GM21786 (cell line): ENCODE results near the gene BCLAF3.
A peak's percentile ranks its signal among the peaks of the same experiment; 100 is the strongest.

Experiments
- ATAC-seq: cut with Tn5 transposase; IDR thresholded peaks from one replicate; pipeline ENCODE4 v1.9.1; 2021; ENCODE audit not compliant: unreplicated experiment

Gene BCLAF3

DNA sequence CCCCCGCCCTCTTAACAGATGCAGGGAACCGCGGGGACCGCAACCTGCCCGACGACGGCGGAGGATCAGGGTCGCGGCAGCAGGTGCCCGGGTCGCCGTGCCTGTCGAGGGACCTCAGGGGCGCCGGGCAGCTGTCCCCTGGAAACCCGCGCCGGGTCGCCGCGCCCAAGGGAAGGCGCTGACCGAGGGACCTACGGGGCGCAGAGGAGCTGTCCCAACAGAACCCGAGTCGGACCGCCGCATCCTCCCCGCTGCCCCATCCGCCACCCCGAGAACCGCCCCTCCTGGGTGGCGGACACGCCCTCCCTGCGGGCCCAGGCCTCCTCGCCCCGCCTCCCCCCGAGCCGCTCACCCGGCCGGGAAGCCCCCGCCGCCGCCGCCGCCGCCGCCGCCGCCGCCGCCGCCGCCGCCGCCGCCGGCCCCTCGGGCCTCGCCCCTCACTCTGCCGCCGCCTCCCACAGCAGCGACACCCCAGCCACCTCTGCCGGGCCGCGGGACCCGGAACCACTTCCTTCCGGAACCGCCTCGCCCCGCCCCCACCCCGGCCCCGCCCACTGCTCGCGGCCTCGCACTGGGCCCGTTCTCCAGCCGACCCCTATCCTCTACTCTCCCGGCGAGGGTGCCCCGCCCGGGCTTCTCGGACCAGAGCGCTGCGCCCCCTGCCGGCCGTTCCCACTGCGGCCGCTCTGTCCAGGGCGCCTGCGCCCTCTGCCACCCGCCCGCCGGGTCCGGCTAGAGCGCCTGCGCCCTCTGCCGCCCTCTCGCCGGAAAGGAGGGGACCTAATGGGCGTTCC is at the start of gene BCLAF3:
TSS of gene BCLAF3 (minus strand) at position 506 of the 794 bp plus-strand sequence. CDS start 20,797 bp downstream, outside the sequence.
- ATAC-seq: peak; percentile 87

DNA sequence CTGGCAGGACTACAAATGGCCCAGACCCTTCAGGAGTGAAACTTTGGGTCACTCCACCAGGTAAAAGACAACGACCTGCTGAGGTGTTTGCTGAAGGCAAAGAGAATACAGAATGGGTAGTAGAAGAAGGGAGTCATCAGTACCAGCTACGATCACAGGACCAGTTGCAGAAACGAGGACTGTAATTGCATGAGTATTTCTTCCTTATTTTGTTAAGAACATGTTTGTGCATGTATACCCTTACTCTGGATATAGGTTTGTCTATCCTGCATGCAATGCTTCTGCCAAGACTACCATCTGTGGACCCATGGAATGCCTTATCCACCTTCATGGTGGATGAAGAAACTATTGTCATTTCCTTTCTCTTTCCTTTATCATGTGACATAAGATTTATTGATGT is 48.1 kb upstream of the BCLAF3 start:
- ATAC-seq: no peak

DNA sequence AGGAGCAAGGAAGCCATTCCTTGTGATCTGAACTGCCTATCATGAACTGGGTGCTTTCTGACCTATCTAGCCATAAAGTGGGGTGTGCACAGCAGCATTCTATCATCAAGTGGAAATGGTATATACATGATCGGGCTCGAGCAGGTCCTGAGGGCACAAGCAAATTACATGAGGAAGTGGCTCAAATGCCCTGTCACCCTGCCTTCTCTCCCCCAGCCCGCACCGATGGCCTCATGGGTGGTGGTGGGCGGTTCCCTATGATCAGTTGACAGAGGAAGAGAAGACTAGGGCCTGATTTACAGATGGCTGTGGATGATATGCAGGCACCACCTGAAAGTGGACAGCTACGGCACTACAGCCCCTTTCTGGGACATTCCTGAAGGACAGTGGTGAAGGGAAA is 46.3 kb upstream of the BCLAF3 start:
- no peak for ATAC-seq

DNA sequence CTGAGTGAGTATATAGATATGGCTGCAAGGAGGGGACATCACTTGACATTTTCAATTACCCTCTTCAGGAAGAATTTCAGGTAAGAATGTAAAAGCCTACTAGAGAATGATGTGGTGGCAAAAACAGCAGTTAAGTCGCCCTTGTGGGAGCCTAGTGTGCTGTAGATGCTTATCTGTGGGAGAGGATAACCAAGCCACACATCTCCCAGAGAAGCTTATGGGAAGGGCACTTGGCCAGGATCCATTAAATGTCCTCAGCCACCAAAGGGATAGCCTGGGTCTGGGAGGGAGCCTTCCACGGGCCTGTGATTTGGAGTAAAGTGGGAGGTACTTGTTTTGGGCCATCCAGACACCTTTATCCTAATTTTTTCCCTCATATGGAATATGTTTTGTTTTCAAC is 41.3 kb upstream of the BCLAF3 start:
- no peak for ATAC-seq

DNA sequence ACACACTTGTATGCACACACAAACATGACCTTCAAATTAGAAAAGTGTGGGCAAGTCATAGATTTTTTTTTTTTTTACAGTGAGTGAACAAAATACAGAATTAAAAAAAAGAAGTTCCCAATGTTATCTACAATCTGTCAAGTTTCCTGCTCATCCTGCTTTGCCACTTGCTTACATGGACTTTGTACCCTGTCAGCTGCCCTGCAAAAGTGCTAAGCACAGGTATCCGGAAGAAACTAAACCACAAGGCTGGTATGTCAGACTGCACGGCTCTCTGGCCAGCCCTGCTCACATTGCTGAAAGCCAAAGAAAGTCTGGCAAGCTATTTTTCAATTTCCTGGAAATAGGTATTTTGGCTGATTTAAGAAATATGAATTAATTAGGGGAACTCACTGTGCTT is 38.9 kb upstream of the BCLAF3 start:
- ATAC-seq: peak; percentile 66

DNA sequence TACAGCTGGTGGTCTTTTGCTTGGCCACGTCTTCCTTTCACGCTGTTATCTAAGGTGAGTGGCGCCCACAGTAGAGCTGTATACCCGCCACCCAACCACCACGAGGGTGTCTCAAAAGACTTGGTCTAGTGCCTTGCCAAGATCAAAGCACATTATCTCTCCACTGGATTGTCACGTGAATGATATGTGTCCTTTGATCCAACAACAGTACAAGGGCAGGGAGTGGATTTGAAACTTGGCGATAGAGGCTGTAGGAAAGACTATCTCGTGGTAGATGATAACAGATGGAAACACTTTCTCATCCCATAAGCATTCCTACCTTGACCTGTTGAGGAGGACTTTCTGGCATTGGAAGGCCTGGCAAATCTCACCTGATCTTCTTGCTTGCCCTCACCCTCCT is 37.7 kb upstream of the BCLAF3 start:
- no peak for ATAC-seq

DNA sequence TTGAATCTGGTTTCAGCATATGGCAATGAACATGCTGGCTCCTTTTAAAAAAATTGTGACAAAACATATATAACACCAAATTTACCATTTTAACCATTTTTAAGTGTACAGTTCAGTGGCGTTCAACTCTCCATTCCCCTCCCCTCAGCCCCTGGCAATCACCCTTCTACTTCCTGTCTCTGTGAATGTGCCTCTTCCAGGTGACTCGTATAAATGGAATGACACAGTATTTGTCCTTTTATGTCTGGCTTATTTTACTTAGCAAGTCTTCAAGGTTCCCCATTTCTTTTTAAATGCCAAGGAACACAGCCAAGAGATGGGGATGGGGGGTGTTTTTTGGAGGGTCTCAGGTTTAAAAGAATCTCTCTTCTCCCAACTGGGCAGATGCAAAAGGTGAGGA is 35.4 kb upstream of the BCLAF3 start:
- ATAC-seq: no peak

DNA sequence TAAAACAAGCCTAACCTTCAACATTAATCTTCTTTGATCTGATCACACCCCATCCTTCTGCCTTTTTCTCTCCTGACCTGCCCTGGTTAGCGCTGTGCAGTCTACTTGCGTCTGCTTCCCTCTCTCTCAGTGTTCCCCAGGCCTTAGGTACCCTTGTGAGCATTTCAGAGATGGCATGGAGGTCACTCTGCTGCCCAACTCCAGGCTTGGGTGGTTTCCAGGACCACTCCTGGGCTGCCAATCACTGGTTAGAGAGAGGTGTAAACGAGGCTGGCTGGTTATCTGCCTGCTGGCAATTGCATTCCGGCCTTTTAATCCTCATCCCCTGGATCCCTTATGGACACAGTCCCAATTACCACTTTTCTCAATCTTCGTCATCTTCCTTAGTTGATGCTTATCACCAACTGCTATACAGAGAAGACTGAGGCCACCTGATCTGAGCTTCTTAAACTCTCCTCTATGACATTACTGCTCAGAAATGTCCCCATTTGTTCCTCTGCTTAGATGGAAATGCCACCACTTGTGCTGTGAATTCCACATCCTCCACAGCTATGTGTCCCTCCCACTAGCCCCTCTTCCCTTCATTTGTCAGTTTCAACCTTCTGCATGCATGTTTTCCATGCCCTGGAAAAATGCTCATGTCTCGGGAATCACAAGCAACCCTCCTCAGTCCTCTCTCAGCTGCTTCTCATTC is 29.0 kb upstream of the BCLAF3 start:
- no peak for ATAC-seq

DNA sequence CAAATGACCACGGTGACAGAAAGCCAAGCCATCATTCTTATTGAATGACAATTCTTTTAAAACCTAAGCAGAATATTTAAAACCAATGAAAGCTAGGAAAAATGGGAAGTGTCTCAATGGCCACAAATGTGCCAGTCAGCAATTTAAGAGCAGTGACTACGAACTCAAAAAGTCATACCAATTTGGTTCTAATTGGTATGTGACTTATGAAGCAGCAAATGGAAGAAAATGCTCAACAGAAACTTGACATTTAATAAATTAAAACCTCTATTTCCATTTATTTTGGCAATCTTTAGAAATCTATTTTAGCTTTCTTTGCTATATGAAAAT is 25.7 kb upstream of the BCLAF3 start:
- ATAC-seq: no peak

DNA sequence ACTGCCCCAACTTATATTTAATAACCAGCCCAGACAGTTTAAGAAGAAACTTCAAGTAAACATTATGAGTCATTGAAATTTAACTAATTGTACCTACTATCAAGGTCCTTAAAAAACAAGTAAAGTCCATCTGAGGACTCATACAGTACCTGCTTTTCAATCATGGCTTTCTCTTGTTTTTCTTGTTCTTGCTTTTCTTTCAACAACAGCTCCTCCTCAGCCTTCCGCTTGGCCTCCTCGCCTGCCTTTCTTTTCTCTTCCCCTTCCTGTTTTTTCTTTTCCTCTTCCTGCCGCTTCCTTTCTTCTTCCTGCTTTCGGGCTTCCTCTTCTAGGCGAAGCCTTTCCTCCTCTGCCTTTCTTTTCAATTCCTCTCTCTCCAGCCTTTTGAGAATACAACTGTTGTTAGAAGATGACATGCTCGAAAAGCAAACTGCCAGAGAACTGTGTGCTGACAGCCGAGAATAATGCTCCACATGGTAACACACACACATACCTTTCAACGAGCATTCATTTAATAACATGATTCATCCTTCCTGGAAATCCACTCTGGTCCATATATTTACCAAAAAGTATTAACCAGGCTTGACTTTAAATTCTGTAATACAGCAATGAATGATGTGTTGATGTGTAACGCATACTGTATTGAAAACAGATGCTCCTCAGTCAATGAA is 25.2 kb upstream of the BCLAF3 start:
- ATAC-seq: no peak

DNA sequence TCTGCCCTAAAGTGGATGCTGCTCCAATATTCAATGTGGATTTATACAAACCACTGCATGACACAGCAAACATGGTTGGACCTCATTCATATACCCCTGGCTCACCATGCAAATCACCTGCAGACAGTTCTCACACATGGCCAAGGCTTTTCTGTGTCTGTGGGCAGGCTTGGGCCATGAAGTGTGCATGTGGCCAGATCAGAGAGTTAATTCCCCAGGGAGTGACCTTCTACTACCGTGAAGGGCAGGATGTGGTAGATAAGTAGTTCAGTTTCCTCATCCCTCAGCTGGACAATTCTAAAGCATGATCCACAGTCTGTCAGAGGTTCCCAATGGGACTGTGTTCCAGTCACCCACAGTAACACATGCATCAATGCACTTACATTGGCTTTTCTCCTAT is 24.6 kb upstream of the BCLAF3 start:
- peak; percentile 47 for ATAC-seq

DNA sequence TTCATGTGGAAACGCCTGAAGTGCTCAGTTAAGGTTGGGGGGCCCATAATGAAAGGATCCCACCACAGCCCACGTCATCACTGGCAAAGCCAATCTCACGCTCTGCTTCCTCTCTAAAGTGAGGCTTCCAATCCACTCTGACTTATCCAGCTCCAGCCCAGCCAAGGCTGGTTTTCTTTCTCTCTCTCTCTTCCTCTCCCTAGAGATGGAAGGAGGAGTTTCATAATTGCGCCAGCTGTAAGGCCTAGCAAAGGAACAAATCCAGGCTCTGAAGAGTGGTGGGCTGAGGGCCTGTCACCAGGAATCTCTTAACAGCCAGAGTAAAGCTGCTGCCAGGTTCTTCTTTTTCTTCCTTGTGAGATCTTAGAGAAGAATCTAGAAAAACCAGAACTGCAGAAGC is 20.7 kb upstream of the BCLAF3 start:
- ATAC-seq: no peak

DNA sequence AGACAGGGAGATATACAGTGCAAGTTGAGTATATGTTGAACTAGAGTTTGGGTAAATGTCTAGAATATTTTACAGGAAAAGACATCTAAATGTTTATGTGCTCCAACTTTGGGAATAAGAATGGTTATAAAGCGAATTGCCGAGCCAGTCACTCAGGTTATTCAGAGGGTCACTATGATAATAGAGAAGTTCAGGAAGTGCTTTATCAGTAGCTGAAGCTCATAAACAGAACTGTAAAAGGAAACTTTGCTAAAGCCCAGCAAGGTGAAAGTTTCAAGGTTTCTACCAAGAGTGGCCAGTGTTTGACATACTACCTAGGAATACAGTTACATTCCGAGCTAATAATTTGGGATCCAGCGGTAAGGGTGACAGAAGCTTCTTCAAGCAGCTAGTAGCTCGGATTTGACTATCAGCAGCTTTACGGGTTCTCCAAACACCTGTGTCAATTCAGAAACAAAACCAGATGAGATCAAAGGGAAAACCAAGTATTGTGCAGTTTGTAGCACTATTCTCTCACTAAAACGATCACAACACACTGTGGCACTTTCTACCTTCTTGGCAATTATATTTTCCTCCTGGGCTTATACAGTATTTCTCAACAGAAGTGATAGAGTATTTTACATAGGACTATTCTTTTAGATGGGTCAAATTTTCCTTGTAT is 17.2 kb upstream of the BCLAF3 start:
- ATAC-seq: no peak

DNA sequence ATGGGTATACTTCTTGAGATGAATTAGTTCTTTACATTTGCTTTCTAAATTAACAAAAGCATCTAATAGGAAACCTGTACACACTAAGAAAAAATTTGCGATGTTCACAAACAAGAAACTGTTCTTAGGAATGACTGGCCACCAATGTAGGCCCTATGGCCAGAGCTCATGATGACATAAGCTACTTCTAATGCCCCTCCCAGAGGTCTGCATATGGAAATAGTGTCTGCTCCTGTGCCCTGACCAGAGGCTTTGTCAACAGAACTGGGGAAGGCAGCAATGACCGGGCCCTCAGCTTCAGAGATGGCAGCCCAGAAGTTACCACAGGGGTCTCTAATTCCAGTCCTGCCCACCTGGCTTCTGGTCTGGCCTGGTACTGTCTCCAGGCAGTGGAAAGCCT is 15.0 kb upstream of the BCLAF3 start:
- no peak for ATAC-seq

DNA sequence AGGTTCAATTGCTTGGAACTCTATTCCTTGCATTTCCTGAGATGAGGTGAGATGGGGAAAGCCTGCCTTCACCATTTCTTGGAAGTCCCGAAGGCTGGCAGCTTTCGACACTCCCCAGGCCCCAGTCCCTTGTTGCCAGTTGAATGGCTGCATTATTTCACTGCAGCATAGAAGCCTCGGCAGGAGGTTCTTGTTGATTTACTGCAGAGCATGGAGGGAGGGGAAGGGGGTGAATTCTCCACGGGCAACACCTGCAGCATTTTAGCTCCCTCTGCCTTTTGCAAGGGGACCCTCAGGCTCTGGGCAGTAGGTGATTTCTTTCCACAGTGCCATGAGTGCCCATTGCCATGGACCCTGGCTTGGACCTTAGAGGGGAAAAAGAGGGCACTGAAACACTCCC is 10.7 kb upstream of the BCLAF3 start:
- no peak for ATAC-seq

DNA sequence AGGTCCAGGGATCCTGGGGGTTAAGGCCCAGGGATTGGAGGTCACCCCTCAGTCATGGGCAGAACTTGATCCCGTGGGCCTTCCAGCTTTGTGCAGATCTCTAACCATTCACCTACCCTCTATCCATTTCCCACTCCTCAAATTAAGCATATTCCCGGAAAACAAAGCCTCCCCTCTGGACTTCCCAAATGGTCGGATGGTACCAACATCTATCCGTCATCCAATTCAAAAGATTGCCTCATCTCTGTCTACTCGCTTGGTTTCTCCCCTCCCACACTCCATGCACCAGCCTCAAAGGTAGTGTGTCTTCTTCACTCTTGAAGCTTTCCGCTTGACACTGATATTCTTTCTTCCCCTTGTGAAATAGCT is 473 bp upstream of the BCLAF3 start:
- no peak for ATAC-seq

DNA sequence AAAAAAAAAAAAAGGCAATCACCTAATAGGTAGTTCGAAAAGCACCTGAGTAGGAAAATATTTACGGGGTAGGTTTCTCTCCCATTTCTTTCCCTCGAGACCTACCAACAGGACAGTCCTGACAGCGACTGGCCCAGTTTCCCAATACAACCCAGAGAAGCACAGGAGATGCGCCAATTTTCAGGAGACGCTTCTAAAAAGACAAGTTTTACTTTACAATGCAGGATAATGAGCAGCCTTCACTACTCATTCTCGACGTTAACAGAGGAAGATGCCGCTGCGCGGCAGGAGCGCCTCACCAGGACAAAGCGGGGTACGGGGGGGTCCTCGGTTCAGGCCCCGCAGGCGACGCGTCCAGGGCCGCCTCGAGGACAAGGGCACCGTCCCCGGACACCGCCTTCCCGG is 708 bp downstream of the BCLAF3 start:
- peak; percentile 21 for ATAC-seq

DNA sequence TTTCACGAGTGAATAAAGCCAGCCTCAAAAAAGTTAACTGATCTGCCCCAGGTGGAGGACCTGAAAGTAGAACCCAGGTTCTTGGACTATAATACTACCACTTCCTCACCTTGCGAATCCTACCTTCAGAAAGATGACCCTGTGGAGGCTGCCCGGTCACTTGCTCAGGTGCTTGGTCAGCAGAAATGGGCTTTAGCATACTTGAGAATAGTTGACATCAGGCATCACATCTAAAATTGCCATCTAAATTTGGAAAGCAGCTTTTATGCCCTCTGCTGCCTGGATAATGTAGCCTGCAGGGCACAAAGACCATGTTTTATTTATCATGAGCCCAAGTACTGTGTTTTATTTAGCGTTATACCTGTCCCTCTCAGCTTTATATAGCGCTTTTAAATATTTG is 3.0 kb downstream of the BCLAF3 start:
- no peak for ATAC-seq

DNA sequence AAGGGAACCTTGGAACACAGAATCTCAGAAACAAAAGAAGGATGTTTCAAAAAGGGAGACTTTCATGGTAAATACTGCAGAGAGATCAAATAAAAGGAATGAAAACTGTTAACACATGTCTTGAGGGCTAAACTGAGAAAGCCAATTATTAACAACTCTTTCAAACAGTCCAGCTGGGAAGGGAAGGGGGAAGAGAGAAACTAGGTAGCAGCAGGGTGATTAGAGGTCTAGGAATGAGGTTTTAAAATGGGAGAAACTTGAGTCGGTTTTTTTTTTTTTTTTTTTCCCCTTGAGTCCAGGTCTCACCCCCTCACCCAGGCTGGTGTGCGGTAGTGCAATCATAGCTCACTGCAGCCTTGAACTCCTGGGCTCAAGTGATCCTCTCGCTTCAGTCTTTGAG is 4.3 kb downstream of the BCLAF3 start:
- ATAC-seq: no peak

DNA sequence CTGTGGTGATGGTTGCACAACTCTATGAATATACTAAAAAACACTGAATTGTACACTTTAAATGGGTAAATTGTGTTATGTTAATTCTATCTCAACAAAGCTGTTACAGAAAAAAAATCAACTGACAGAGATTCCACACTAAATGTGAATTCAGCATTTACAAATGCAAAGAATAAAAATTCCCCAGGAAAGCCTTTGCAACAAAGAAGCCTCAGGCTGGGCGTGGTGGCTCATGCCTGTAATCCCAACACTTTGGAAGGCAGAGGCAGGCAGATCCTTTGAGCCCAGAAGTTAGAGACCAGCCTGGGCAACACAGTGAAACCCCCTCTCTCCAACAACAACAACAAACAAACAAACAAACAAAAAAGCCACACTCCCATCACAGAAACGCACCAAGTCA is 8.9 kb downstream of the BCLAF3 start:
- ATAC-seq: no peak

DNA sequence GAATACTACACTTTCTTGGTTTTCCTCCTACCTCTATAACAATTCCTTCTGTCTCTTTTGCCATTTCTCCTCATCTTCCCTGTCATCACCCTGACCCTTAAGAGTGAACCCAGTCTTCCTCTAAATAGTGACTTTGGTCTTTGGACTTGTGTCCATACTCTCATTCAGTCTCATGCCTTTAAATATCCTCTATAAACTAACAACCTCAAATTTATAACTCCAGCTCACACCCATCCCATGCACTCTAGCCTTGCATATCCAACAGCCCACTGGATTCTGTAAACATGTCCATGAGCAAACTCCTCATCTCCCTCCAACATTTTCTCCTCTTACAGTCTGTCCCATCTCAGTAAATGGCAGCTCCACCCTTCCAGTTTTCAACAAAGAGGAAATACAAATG is 15.0 kb downstream of the BCLAF3 start:
- no peak for ATAC-seq

DNA sequence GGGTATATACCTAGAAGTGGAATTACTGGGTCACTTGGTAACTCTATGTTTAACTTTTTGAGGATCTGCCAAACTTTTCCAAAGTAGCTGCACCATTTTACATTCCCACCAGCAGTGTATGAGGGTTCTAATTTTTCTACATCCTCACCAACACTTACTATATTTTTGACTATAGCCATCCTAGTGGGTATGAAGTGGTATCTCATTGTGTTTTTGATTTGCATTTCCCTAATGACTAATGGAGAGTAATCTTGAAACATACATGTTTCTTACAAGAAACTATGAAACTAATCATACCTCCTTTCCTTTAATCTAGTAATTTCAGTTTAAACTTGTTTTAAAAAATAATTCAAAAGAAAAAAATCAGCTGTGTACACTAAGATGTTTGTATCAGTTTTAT is 17.9 kb downstream of the BCLAF3 start:
- no peak for ATAC-seq
